Sigmoid colon (tissue), 7 donors: ENCODE measurements around the gene RPH3AL. TPM values are rescaled to one million over a fixed set of nuclear protein-coding genes. Genes with fewer than 3 reads are reported as not detected.

Experiments used
- DNase-seq: peaks from one replicate; pipeline ENCODE4 v3.0.0-alpha.2; 2019
- H3K27ac ChIP-seq, 4 donors: fragments of 200-600 bp; sonication (generic); one replicate each; pipeline ENCODE4 v1.5.1; 2016 to 2019; ENCODE audit warnings: mild to moderate bottlenecking in 1 of 4
- H3K27me3 ChIP-seq, 3 donors: fragments of 200-600 bp; sonication (generic); one replicate each; pipeline ENCODE4 v1.5.1; 2019; ENCODE audit warnings: mild to moderate bottlenecking in 1 of 3
- H3K36me3 ChIP-seq, 4 donors: fragments of 200-600 bp; sonication (generic); one replicate each; pipeline ENCODE4 v1.5.1; 2016 to 2019
- H3K4me1 ChIP-seq, 4 donors: fragments of 200-600 bp; sonication (generic); one replicate each; pipeline ENCODE4 v1.5.1; 2017 to 2019
- H3K4me3 ChIP-seq, 4 donors: fragments of 200-600 bp; sonication (generic); one replicate each; pipeline ENCODE4 v1.5.1; 2017 to 2019; ENCODE audit warnings: mild to moderate bottlenecking in 2 of 4, moderate library complexity in 1 of 4
- H3K9me3 ChIP-seq, 4 donors: fragments of 200-600 bp in 3 of 4; sonication (generic) in 3 of 4; one replicate each; pipeline versions ENCODE4 v1.5.1 to v1.6.1; 2013 to 2019
- EP300 ChIP-seq, 4 donors: sonication (generic); formaldehyde crosslinking; IDR thresholded peaks; one replicate each; pipeline ENCODE4 v1.6.1; 2017; ENCODE audit warnings: antibody characterized with exemption in 4 of 4
- POLR2A ChIP-seq, 2 donors: fragments of 450-650 bp; IDR thresholded peaks; one replicate each; pipeline ENCODE4 v1.6.1; 2016; ENCODE audit warnings: antibody characterized with exemption in 2 of 2, mild to moderate bottlenecking in 2 of 2, moderate library complexity in 2 of 2
- POLR2AphosphoS5 ChIP-seq, 4 donors: sonication (generic); formaldehyde crosslinking; IDR thresholded peaks; one replicate each; pipeline ENCODE4 v1.6.1; 2017; ENCODE audit warnings: antibody characterized with exemption in 4 of 4
- WGBS, 2 donors: extraction: QIAGEN DNeasy Blood & Tissue Kit; methylation state at CpG; one replicate each; pipeline ENCODE4 v1.1.7; 2013; 5-methylcytosine and 5-hydroxymethylcytosine counted together
- intact Hi-C: fragments of 100-400 bp; cut with DNase I; formaldehyde crosslinking; loops from one replicate; pipeline ENCODE4 v1.15.1; 2023
- polyA plus RNA-seq, 3 donors: library from polyadenylated mRNA; stranded (reverse); fragments of 200-250 nt; gene quantifications; one replicate each; pipeline ENCODE4 v1.2.3, GENCODE V29; 2013
- total RNA-seq, 4 donors: library from RNA; depleted of rRNA; stranded (reverse); fragments of >200 nt; gene quantifications; one replicate each; pipeline ENCODE4 v1.1.0, GENCODE V29; 2016
- TF ChIP-seq, protein P1 (sequence below), 4 experiments: fragments of 450-650 bp in 3 of 4; fragments of 200-600 bp in 1 of 4; IDR thresholded peaks; one replicate each; pipeline ENCODE4 v1.5.1; 2016 to 2019; ENCODE audit warnings: antibody characterized with exemption in 4 of 4, mild to moderate bottlenecking in 3 of 4, moderate library complexity in 2 of 4
- donor health status: healthy with polysubstance abuse.
- donor health status: Bipolar disorder and iron deficiency.
- donor health status: healthy.

RPH3AL gene
- total and polyA plus RNA-seq, 7 donors = 1.8 to 23.1 (median 12.7) TPM

DNA sequence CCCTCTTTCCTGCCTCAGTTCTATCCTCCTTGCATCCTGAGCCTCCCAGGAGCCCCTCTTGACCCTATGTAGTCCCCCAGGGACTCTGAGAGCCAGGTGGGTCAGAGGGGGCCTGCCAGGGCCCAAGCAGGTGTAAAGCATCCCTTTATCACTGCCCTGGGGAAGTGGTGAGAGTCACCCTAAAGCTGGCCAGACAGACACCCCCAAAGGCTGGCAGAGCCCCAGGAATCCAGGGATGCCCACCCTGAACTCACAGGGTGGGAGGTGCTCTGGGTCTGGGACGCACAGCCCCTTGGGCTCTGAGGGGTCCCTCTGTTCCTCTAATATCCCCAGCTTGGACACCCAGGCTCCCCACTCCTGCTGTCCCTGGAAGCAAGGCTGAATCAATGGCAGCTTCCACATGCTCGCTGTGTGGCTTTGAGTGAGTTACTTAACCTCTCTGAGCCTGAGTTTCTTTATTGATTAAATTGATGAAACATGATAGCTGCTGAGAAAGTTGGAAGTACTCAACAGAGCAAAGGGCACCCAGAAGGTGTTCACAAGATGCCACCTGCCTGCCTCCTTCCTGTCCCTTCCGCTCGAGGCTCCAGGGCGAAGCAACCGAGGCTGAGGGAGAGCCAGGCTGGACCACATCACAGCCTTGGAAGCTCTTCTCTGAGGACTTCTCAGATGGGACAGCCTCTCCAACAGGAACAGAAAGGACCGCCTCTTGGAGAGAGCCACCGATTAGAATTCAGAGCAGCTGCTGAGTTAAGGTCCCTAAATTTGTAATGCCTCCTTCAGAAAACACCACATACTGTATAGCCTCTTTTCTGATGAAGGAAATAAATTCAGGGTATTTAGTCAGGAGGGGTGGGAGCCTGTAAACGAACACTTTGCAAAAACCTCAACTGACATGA is 104.0 kb downstream of the RPH3AL start:
- no peaks in the 10 kb centered on the region for H3K36me3 ChIP-seq
- no peak overlapping the region for H3K27ac ChIP-seq
- no peaks in the 10 kb centered on the region for H3K27me3 ChIP-seq
- intact Hi-C loops = no loop called here
- TF ChIP-seq POLR2A (IDR thresholded peaks at IDR 0.05) (no peak), EP300 (IDR thresholded peaks at IDR 0.05) (no peak), POLR2AphosphoS5 (IDR thresholded peaks at IDR 0.05) (no peak)
- TF ChIP-seq, protein P1, sequence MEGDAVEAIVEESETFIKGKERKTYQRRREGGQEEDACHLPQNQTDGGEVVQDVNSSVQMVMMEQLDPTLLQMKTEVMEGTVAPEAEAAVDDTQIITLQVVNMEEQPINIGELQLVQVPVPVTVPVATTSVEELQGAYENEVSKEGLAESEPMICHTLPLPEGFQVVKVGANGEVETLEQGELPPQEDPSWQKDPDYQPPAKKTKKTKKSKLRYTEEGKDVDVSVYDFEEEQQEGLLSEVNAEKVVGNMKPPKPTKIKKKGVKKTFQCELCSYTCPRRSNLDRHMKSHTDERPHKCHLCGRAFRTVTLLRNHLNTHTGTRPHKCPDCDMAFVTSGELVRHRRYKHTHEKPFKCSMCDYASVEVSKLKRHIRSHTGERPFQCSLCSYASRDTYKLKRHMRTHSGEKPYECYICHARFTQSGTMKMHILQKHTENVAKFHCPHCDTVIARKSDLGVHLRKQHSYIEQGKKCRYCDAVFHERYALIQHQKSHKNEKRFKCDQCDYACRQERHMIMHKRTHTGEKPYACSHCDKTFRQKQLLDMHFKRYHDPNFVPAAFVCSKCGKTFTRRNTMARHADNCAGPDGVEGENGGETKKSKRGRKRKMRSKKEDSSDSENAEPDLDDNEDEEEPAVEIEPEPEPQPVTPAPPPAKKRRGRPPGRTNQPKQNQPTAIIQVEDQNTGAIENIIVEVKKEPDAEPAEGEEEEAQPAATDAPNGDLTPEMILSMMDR (IDR thresholded peaks at IDR 0.05) = no peak
- DNase-seq = peak; percentile 42
- 82 to 86% methylated on average over 9 of the region's 9 CpGs for WGBS, 2 donors
- no peaks in the 10 kb centered on the region for H3K9me3 ChIP-seq
- no peak overlapping the region for H3K4me3 ChIP-seq
- H3K4me1 ChIP-seq = no peaks in the 10 kb centered on the region

DNA sequence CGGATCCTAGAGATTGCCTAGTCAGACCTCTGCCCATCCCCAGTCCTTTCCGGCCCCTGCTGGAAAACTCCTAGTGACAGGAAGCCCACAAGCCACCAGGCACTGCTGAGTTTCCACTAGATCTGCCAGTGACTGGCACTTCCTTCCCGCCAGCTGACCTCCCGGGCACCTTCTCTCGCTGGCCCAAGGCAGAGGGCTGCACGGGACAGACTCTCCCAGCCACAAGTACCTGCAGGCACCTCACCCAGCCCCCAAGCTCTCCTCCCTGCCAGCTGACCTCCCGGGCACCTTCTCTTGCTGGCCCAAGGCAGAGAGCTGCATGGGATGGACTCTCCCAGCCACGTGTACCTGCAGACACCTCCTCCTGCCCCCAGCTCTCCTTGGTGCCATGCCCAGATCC is 104.8 kb downstream of the RPH3AL start:
- peak; percentile 64 for DNase-seq
- H3K27ac ChIP-seq = no peak overlapping the region
- H3K9me3 ChIP-seq = no peaks in the 10 kb centered on the region
- TF ChIP-seq POLR2A (IDR thresholded peaks at IDR 0.05) (no peak), EP300 (IDR thresholded peaks at IDR 0.05) (no peak)
- intact Hi-C loops = no loop called here
- WGBS, 2 donors = 52 to 63% methylated on average over 8 of the region's 8 CpGs
- H3K4me3 ChIP-seq = no peak overlapping the region
- H3K4me1 ChIP-seq = no peaks in the 10 kb centered on the region
- no peaks in the 10 kb centered on the region for H3K27me3 ChIP-seq
- H3K36me3 ChIP-seq = no peaks in the 10 kb centered on the region

DNA sequence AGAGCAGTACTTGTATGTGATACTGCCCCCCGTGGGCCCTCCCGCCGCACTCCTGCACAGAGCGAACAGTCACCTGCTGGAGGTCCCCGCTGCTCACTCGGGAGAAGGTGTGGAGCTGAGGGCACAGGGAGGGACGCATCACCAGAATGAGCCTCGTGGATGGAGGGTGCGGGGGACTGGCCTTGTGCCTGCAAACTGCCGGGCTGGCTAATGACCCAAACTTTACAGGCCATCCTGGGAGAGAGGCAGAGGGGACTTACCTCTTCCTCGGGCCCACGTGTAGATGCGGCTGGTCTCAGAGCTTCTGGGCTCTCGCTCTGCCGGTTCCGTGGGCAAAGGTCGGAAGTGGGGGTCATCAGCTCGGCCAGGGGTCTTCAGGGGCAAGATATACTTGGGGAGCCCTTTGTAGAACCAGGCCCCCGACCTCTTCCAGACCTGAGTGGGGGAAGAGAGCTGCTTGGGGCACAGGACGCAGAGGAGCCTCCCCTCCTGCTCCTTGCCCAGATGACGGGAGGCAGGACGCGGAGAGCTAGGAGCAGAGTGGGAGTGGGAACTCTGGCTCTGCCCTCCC is 105.7 kb downstream of the RPH3AL start:
- Histone ChIP-seq H3K27me3 (no peaks in the 10 kb centered on the region), H3K4me1 (no peaks in the 10 kb centered on the region), H3K4me3 (no peak overlapping the region), H3K9me3 (no peaks in the 10 kb centered on the region), H3K27ac (no peak overlapping the region), H3K36me3 (no peaks in the 10 kb centered on the region)
- intact Hi-C loops = no loop called here
- 69 to 86% methylated on average over 23 of the region's 23 CpGs for WGBS, 2 donors
- DNase-seq = peak; percentile 62
- TF ChIP-seq POLR2AphosphoS5 (IDR thresholded peaks at IDR 0.05) (no peak), POLR2A (IDR thresholded peaks at IDR 0.05) (no peak), EP300 (IDR thresholded peaks at IDR 0.05) (no peak)
- TF ChIP-seq, protein P1 (IDR thresholded peaks at IDR 0.05) = no peak

DNA sequence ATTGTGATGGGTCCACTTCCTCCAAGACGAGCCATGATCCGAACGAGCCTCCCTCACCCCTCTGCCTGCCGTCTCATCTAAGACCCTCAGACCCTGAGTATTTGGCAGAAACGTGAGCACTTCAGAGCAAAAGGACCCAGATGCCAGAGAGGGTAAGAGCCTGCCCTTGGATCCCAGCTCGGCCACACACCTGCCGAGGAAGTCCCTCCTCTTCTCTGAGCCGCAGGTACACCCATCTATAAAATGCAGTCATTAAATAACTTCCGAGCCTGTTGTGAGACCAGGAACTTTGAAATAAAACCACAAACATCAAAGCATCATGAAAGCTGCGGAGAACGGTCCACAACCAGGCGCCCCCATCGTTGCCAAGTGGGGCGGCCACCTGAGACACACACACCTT is 106.4 kb downstream of the RPH3AL start:
- no peaks in the 10 kb centered on the region for H3K4me1 ChIP-seq
- H3K27me3 ChIP-seq = no peaks in the 10 kb centered on the region
- no peaks in the 10 kb centered on the region for H3K36me3 ChIP-seq
- H3K27ac ChIP-seq = no peak overlapping the region
- peak; percentile 43 for DNase-seq
- TF ChIP-seq, protein P1 (IDR thresholded peaks at IDR 0.05) = no peak
- TF ChIP-seq POLR2AphosphoS5 (IDR thresholded peaks at IDR 0.05) (no peak), POLR2A (IDR thresholded peaks at IDR 0.05) (no peak)
- intact Hi-C loops = no loop called here
- H3K9me3 ChIP-seq = no peaks in the 10 kb centered on the region
- 19 to 71% methylated on average over 14 of the region's 14 CpGs for WGBS, 2 donors
- H3K4me3 ChIP-seq = no peak overlapping the region

DNA sequence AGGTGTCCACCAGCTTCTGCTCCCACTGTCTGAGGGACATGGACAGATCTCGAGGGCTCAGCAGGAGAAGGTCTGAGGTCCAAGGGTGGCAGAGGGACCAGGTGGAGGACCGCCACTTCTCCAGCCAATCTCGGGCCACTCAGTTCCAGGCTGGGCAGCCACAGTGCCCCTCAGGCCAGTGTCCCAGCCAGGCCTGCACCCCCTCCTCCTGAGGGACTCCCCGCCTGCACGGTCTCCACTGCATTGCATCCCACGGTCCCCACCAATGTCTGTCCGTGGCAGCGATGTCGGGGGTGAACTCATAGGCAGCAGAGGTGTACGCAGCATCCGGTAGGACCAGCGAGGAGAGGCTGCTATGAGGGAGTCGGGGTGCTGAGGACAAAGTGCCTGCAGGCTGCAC is 107.0 kb downstream of the RPH3AL start:
- 91 to 96% methylated on average over 13 of the region's 13 CpGs for WGBS, 2 donors
- Histone ChIP-seq H3K4me1 (no peaks in the 10 kb centered on the region), H3K9me3 (no peaks in the 10 kb centered on the region), H3K36me3 (no peaks in the 10 kb centered on the region), H3K27me3 (no peaks in the 10 kb centered on the region), H3K4me3 (no peak overlapping the region), H3K27ac (no peak overlapping the region)
- intact Hi-C loops = no loop called here
- TF ChIP-seq, protein P1 (IDR thresholded peaks at IDR 0.05) = no peak
- TF ChIP-seq POLR2A (IDR thresholded peaks at IDR 0.05) (no peak), POLR2AphosphoS5 (IDR thresholded peaks at IDR 0.05) (no peak), EP300 (IDR thresholded peaks at IDR 0.05) (no peak)
- DNase-seq = peak; percentile 62
